ENCODE measurements around the gene MITF.

GRCh38 chr3:69986419-69986818, 247.2 kb downstream of the MITF start:
- TF ChIP-seq CTCF (IDR thresholded peaks at IDR 0.05) (no peak), ZFX (IDR thresholded peaks at IDR 0.05; ENCODE audit: borderline replicate concordance) (no peak)
